ENCODE data around the gene IRX2. TPM values are rescaled to one million over a fixed set of nuclear protein-coding genes. Genes with fewer than 3 reads are reported as not detected.

IRX2 gene
- total and polyA plus RNA-seq, 2 of the 4 experiments (the other 2 are of a cell fraction) = 0.36 to 0.97 TPM

GRCh38 chr5:2699686-2700085 is 51.8 kb downstream of the IRX2 start:
- in situ Hi-C loops (cut with MboI; ENCODE audit: low sequenced_read_pairs) = no loop called here

More at GRCh38 chr5:2699686-2700085, 51.8 kb downstream of the IRX2 start:
- Histone ChIP-seq H3K79me1 (ENCODE audit: low read depth in 1 of 2, low read length in 2 of 2) (no peaks in the 10 kb centered on the region), H2AFZ (replicated peaks; ENCODE audit: low read length, poor library complexity) (no peak overlapping the region), H2BK5ac (ENCODE audit: low read depth, low read length, poor library complexity, severe bottlenecking) (no peak overlapping the region), H3K9me1 (ENCODE audit: insufficient read depth, low read length) (no peaks in the 10 kb centered on the region), H3K18ac (ENCODE audit: low read depth, low read length) (no peak overlapping the region), H3K14ac (replicated peaks; ENCODE audit: low read depth, low read length) (no peak overlapping the region), H4K8ac (ENCODE audit: low read depth in 2 of 2, low read length in 2 of 2) (no peak overlapping the region), H2AK9ac (replicated peaks; ENCODE audit: low read depth, low read length, poor library complexity) (no peak overlapping the region), H3K4me3 (ENCODE audit: insufficient read depth, low read depth, low read length) (no peak overlapping the region), H2BK20ac (ENCODE audit: low read depth, low read length) (no peak overlapping the region), H4K5ac (ENCODE audit: low read depth, low read length) (no peak overlapping the region), H3K9ac (ENCODE audit: low read depth, low read length) (no peak overlapping the region), H4K91ac (ENCODE audit: insufficient read depth, low read depth, low read length) (no peak overlapping the region), H3K27me3 (ENCODE audit: control insufficient read depth, insufficient read depth, low read length) (no peaks in the 10 kb centered on the region), H3K4me2 (ENCODE audit: low read depth, low read length) (no peak overlapping the region), H3K9me3 (ENCODE audit: control insufficient read depth, insufficient read depth, low read length) (peaks cover 35% of the 10 kb centered on the region), H3K23ac (ENCODE audit: low read depth, low read length) (no peak overlapping the region), H3K4me1 (ENCODE audit: control insufficient read depth, insufficient read depth, low read length) (no peaks in the 10 kb centered on the region), H3K27ac (ENCODE audit: insufficient read depth, low read length) (no peak overlapping the region), H3K56ac (ENCODE audit: extremely low read depth, insufficient read depth, low read length) (no peak overlapping the region), H2BK15ac (ENCODE audit: low read depth, low read length) (no peak overlapping the region), H2AK5ac (ENCODE audit: low read depth, low read length) (no peak overlapping the region), H4K20me1 (ENCODE audit: insufficient read depth, low read length) (no peaks in the 10 kb centered on the region), H2BK120ac (ENCODE audit: low read depth, low read length) (no peak overlapping the region), H3K4ac (ENCODE audit: low read depth, low read length) (no peak overlapping the region), H3K36me3 (ENCODE audit: control insufficient read depth, insufficient read depth, low read length) (no peaks in the 10 kb centered on the region)
- ChIA-PET POLR2A (ENCODE audit: unreplicated experiment) (no interaction called here), CTCF (no interaction called here)
- intact Hi-C loops (cut with micrococcal nuclease) (no loop called here), dilution Hi-C loops (cut with HindIII; ENCODE audit: low sequenced_read_pairs, unreplicated experiment) (no loop called here)
- DNase-seq = no peak
- WGBS, 2 experiments (ENCODE audit: extremely low coverage in 2 of 2, insufficient read length in 1 of 2) = 77% methylated on average over 7 of the region's 17 CpGs; no CpG with 5 or more reads in 1 of the 2 experiments
- ATAC-seq (ENCODE audit: low read depth) = no peak
- no TSS peak for BruUV-seq (replicated peaks)
- TF ChIP-seq, protein P1, sequence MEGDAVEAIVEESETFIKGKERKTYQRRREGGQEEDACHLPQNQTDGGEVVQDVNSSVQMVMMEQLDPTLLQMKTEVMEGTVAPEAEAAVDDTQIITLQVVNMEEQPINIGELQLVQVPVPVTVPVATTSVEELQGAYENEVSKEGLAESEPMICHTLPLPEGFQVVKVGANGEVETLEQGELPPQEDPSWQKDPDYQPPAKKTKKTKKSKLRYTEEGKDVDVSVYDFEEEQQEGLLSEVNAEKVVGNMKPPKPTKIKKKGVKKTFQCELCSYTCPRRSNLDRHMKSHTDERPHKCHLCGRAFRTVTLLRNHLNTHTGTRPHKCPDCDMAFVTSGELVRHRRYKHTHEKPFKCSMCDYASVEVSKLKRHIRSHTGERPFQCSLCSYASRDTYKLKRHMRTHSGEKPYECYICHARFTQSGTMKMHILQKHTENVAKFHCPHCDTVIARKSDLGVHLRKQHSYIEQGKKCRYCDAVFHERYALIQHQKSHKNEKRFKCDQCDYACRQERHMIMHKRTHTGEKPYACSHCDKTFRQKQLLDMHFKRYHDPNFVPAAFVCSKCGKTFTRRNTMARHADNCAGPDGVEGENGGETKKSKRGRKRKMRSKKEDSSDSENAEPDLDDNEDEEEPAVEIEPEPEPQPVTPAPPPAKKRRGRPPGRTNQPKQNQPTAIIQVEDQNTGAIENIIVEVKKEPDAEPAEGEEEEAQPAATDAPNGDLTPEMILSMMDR (conservative IDR thresholded peaks at IDR 0.05; ENCODE audit: low read depth, low read length) = no peak
- TF ChIP-seq CEBPB (IDR thresholded peaks at IDR 0.05; ENCODE audit: low read depth, low read length) (no peak), RCOR1 (IDR thresholded peaks at IDR 0.05; ENCODE audit: insufficient replicate concordance, low read length) (no peak), RAD21 (IDR thresholded peaks at IDR 0.05; ENCODE audit: low read length) (no peak), FOS (IDR thresholded peaks at IDR 0.05; ENCODE audit: low read depth, low read length) (no peak), RFX5 (IDR thresholded peaks at IDR 0.05; ENCODE audit: low read depth, low read length) (no peak), BHLHE40 (IDR thresholded peaks at IDR 0.05; ENCODE audit: low read depth, low read length) (no peak), USF2 (IDR thresholded peaks at IDR 0.05; ENCODE audit: low read depth, low read length) (no peak), CHD1 (IDR thresholded peaks at IDR 0.05; ENCODE audit: low read depth, low read length) (no peak), MAZ (IDR thresholded peaks at IDR 0.05; ENCODE audit: borderline replicate concordance, low read depth, low read length) (no peak), MXI1 (IDR thresholded peaks at IDR 0.05; ENCODE audit: borderline replicate concordance, low read depth, low read length) (no peak), POLR2A (IDR thresholded peaks at IDR 0.05; ENCODE audit: low read depth, low read length) (no peak), SMC3 (IDR thresholded peaks at IDR 0.05; ENCODE audit: low read depth, low read length) (no peak), MAFK (IDR thresholded peaks at IDR 0.05; ENCODE audit: low read depth, low read length) (no peak), NFE2L2 (IDR thresholded peaks at IDR 0.05; ENCODE audit: low read depth, low read length) (no peak)
- TF ChIP-seq, protein P2, sequence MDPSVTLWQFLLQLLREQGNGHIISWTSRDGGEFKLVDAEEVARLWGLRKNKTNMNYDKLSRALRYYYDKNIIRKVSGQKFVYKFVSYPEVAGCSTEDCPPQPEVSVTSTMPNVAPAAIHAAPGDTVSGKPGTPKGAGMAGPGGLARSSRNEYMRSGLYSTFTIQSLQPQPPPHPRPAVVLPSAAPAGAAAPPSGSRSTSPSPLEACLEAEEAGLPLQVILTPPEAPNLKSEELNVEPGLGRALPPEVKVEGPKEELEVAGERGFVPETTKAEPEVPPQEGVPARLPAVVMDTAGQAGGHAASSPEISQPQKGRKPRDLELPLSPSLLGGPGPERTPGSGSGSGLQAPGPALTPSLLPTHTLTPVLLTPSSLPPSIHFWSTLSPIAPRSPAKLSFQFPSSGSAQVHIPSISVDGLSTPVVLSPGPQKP (IDR thresholded peaks at IDR 0.05; ENCODE audit: borderline replicate concordance, low read depth, low read length) = no peak
